Bronchial epithelial cell (primary cell): ENCODE results near the gene RAB10. TPM values are rescaled to one million over a fixed set of nuclear protein-coding genes. Genes with fewer than 3 reads are reported as not detected.
A peak's percentile ranks its signal among the peaks of the same experiment; 100 is the strongest.
"Not testable (repeated sequence)": the region's sequence is repeated elsewhere in the genome, so short reads cannot be mapped to it uniquely, and the experiment has no call there.

ENCODE experiments used
- DNase-seq: peaks from one replicate; pipeline ENCODE4 v3.0.0-alpha.2; 2010; ENCODE audit warnings: low read depth
- FAIRE-seq: peaks from 2 replicates; lab custom pipeline; 2011; peaks lifted over from hg19 to GRCh38; lab: Jason Lieb, UNC
- H3K27me3 ChIP-seq: 2 replicates; pipeline ENCODE4 v1.5.1; 2011; ENCODE audit warnings: low read length; ENCODE audit not compliant: control insufficient read depth, insufficient read depth
- H3K36me3 ChIP-seq: 2 replicates; pipeline ENCODE4 v1.5.1; 2011; ENCODE audit warnings: low read length; ENCODE audit not compliant: control insufficient read depth, insufficient read depth
- H3K4me3 ChIP-seq: 2 replicates; pipeline ENCODE4 v1.5.1; 2011; ENCODE audit warnings: mild to moderate bottlenecking, low read depth, low read length, control low read depth
- CTCF ChIP-seq: IDR thresholded peaks from 2 replicates; pipeline ENCODE4 v1.5.1; 2011; ENCODE audit warnings: mild to moderate bottlenecking, moderate library complexity, low read length, control low read depth, inconsistent platforms; ENCODE audit not compliant: insufficient read depth, severe bottlenecking
- total RNA-seq: library from RNA; depleted of rRNA; stranded (reverse); fragments of >200 nt; gene quantifications from 2 replicates; pipeline ENCODE4 v1.2.1, GENCODE V29; 2014

Gene RAB10
- total RNA-seq, 1 donor from 2014 or later = 308 TPM

DNA sequence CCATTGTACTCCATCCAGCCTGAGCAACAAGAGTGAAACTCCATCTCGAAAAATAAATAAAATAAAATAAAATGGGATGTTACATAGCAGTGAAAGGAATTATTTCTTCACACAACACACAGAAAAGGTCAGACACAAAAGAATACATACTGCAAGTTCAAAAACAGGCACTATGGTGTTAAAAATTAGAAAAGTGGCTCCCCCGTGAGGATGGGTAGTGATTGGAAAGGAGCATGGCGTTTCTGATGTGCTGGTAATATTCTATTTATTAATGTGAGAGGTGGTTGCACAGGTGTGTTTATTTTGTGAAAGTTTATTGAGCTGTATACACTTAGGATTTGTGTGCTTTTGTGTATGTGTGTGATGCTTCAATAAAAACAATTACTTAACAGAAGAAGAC, 22.9 kb upstream of the RAB10 start:
- TF ChIP-seq CTCF = no peak
- no peak for DNase-seq
- FAIRE-seq = no peak
- Histone ChIP-seq H3K36me3 (no peaks in the 10 kb centered on the region), H3K27me3 (no peaks in the 10 kb centered on the region), H3K4me3 (no peak overlapping the region)

DNA sequence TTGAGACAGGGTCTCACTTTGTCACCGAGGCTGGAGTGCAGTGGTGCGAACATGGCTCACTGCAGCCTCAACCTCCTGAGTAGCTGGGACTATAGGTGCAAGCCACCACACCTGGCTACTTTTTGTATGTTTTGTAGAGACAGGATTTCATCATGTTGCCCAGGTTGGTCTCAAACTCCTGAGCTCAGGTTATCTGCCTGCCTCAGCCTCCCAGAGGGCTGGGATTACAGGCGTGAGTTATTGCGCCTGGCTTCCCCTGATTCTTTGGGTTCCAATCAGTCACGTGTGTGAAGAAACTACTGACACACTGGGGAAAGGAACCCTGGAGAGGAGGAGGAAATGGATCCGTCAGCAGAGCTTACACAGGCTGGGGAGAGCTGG, 22.3 kb upstream of the RAB10 start:
- H3K36me3 ChIP-seq = no peaks in the 10 kb centered on the region
- DNase-seq = no peak
- H3K27me3 ChIP-seq = no peaks in the 10 kb centered on the region
- no peak for TF ChIP-seq CTCF
- no peak for FAIRE-seq
- no peak overlapping the region for H3K4me3 ChIP-seq

- DNase-seq (peak; percentile 90), FAIRE-seq (no peak)
- Histone ChIP-seq H3K4me3 (no peak overlapping the region), H3K36me3 (no peaks in the 10 kb centered on the region), H3K27me3 (no peaks in the 10 kb centered on the region)
- no peak for TF ChIP-seq CTCF
These were observed 21.7 kb upstream of the RAB10 start for GRCh38 chr2:26011990-26012856.

- H3K4me3 ChIP-seq = no peak overlapping the region
- no peak for TF ChIP-seq CTCF
- FAIRE-seq (no peak), DNase-seq (no peak)
- no peaks in the 10 kb centered on the region for H3K27me3 ChIP-seq
- H3K36me3 ChIP-seq = no peaks in the 10 kb centered on the region
These were observed 20.2 kb upstream of the RAB10 start for GRCh38 chr2:26013668-26014067.

DNA sequence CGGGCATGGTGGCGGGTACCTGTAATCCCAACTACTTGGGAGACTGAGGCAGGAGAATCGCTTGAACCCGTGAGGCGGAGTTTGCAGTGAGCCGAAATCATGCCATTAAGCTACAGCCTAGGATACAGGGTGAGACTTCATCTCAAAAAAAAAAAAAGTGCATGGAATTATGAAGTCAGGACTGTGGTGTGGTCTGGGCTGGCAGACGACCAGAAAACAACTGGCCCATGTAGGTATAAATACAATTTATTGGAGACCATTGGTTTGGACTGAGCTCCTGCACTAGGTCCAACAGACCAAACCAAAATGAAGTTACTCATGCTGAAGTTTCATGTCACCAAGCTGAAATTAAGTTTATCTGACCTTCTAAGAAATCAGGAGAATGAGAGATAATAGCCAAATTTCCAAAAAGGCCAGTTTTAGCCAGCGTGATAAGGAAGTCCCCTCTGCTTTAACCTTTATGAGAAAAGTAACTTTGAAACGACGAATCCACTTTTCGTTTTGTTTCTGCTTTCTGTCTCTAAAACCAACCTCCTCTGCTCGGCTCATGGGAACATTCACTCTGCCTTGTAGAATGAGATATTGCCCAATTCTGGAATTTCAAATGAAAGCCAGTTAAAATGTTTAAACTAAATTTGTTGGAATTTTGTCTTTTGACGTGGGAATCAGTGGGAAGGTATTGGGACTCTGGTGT, 17.7 kb upstream of the RAB10 start:
- Histone ChIP-seq H3K36me3 (no peaks in the 10 kb centered on the region), H3K4me3 (no peak overlapping the region), H3K27me3 (no peaks in the 10 kb centered on the region)
- FAIRE-seq (no peak), DNase-seq (no peak)
- TF ChIP-seq CTCF = no peak

GRCh38 chr2:26016706-26017045, 17.2 kb upstream of the RAB10 start:
- not testable (repeated sequence) for DNase-seq, FAIRE-seq, H3K36me3 ChIP-seq, H3K27me3 ChIP-seq, H3K4me3 ChIP-seq
